Suppressor macrophage treated with lipopolysaccharide for 4 hours (primary cell): ENCODE measurements around the gene UBE2I.

ENCODE experiments used
- DNase-seq: peaks from one replicate; pipeline ENCODE4 v3.0.0-alpha.2; 2020

The UBE2I gene

DNA sequence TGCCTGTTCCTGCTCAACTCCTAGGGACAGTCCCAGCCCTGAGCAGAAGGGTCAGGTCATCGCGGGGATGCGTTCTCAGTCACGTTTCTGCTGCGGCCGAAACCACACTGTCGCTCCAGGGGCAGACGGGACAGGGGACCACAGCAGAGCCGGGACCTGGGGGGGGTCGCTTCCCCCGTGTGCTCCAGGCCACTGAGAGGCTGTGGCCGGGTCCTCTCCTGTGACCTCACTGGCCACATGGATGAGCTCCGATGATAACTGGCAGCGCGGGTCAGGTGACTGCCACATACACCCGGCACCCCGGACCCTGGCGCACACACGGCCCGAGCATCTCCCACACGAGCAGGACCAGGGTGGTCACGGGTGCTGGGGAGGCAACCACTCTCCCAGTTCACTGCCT lies 55.1 kb downstream of the UBE2I start:
- no peak for DNase-seq

DNA sequence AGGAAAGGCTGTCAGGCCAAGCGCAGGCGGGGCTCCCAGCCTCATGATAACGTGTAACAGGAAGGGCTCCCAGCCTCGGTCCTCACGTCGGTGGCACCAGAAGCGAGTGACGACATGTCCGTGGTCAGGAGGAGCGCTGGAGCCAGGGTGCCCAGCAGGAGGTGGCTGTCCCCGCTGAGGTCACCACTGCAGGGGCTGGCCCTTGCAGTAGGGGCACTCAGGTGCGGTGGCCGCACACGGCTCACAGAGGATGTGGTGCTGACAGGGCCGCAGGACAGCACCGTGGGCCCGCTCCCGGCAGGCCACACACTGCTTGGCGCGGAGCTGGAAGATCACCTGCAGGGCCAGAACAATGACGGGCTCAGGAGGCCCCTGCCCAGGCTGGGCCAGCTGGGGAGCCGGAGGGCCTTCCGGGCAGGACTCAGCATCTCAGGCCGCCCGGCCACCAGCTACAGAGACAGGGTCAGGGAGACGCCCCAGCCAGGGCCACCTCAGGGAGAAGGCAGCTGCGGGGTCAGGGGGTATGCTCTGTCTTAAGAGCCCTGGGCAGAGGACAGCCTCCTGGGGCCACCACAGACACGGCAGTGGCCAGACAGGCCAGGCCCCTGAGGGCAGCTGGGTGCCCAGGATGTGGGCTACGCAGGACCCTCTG lies 56.8 kb downstream of the UBE2I start:
- no peak for DNase-seq

DNA sequence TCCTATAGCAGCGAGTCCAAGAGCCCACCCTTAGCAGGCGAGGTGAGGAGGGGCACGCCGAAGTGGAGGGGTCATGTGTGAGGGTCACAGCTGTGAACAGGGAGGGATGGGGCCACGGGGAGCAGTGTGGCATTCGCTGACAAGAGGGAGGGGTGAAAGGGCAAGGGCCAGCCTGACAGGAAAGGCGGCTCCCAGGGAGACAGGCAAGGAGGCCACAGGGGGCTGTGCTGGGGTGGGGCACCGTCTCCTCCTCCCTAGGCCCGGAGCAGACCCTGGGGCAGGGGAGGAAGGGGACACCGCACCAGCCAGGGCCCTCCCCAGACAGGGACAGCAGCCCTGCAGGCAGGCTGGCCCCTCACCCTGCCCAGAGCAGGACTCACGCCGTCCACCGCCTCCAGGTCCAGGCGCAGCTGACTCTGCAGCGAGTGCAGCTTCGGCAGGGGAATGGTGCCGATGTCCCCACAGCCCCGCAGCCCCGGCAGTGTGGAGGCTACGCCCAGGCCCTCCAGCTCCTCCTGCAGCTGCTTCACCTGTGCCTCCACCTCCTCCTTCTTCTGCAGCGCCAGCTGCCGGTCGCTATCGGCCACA lies 57.4 kb downstream of the UBE2I start:
- no peak for DNase-seq

DNA sequence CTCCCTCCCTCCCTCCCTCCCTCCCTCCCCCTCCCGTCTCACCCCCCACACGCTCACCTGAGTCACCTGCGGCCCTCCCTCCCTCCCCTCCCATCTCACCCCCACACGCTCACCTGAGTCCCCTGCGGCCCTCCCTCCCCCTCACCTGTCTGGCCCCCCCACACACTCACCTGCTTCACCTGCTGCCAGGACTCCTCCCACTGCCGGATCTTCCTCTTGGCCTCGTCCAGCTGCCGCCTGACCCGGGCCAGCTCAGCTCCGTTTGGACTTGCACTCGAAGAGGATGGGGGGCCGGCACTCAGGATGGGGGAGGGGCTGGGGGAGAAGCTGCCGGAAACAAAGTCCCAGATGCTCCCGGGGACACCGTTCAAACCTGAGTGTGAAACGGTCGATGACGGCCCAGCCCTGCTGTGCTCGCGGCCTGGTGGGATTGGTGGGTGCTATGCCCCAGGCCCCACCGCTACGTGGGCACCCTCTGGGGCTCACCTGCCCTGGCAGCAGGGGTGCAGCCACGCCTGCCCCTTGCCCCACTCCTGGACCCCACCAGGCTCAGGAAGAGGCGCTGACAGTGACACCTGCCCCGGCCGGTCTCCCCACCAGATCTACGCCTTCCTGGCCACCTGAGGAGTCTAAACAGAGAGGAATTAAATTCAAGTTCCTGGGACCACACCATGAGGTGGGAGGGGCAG lies 58.2 kb downstream of the UBE2I start:
- DNase-seq, result no peak

DNA sequence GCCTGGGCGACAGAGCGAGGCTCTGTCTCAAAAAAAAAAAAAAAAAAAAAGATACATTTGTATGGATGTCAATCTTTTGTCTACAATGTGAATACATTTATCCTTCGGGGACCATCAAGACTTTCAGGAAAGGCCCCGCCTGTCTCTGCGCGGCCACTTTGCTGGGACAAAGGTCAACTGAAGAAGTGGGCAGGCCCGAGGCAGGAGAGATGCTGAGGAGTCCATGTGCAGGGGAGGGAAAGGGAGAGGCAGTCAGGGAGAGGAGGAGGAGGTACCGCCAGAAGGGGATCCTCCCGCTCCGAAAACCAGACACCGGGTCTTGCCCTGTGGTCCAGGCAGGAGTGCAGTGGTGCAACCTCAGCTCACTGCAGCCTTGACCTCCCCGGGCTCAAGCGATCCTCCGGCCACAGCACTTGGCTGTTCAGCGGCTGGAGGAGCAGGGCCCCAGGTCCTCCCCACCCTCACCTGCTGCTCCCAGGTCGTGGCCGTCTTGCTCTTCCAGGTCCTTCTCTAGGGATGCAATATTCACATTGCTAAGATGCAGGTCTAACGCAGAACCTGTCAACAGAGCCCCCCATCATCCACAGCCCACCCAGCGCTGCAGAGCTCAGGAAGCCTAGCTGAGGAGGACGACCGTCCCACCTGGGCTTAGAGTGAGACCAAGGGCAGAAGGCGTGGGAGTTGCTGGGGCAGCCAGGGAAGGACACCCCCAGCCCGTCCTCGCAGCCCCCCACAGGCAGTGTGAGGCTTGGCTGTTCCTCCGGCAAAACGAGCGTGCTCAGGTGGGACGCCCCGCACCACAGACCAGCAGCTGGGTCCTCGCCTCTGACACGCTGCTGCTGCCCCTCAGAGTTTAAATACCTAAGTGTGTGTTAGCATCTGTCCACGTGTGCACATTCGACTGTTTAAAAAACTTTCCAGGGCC lies 61.9 kb downstream of the UBE2I start:
- DNase-seq, result no peak

DNA sequence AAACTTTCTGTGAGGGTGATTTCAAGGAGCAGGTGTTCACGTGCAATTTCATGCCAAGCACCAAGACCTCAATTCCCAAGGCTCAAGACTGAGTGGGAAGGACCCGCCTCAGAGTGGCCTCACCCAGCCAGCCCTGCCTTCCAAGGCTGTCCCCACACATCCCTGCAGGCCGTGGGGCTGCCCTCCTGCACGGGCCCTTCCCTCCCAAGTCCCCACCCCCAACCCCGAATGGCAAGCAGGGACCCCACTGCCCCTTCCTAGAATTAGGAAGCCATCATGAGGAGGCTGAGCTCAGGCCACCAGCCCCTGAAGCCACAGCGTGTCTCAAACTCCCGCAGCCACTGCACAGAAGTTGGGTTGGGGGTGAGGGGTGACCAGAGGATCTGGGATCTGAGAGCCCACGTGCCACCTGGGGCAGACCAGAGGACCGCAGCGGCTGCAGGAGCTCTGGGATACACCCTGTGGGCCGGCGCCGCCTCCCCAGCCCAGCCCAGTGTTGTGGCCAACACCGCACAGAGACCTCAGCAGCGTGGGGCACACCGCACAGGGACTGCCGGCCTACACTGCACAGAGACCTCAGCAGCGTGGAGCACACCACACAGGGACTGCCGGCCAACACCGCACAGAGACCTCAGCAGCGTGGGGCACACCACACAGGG lies 63.0 kb downstream of the UBE2I start:
- DNase-seq, result no peak

DNA sequence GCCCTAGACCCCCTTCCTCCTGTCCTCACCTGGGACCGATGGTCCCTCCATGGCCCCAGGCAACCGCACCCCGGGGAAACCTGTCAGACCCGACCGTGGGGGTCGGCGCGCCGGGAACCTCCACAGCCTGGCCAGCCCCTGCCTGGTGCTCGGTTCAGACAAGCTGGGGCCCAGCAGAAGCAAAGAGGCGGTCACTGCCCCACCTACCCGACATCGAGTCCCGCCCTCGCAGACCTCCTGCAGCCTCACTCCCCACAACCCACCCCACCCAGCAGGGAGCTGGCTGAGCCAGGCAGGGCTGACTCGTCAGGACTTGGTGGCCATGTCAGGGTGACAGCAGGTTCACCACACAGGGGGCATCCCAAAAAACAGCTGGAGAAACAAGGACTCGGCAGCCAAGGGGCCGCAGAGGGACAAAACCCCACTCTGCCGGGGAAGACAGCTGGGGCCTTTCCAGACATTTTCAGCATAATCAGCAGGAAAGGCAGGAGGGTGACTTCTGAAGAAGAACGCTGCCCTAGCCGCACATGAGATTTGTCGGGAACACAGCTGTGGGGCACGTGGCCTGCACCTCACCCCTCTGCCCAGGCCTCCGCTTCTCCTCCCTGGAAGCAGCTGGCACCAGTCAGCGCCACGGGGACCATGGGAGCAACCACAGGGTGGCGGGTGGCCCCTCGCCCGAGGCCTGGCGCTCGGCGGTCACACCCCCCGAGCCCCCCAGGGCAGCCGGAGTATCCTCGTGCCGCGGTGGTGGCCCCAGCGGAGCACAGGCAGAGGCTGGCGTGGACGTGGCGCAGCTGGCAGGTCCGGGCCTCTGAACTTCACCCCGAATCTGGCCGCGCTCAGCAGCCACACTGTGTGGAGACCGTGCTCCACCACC lies 65.2 kb downstream of the UBE2I start:
- DNase-seq, result no peak

DNA sequence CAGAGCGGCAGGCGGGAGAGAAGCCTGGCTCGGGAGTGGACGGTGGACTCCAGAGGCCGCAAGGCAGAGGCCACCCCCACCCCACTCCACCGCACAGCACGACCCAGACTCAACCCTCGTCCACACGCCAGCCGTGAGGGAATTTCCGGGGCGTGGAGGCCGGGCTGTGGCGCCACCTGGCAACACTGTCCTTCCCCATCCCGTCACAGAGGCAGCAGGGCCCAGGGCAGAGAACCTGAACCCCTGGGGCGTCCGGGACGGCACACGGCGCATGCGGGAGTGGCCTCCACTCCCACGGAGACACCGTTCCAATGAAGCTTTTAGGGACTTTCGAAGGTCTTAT lies 65.8 kb downstream of the UBE2I start:
- no peak for DNase-seq

DNA sequence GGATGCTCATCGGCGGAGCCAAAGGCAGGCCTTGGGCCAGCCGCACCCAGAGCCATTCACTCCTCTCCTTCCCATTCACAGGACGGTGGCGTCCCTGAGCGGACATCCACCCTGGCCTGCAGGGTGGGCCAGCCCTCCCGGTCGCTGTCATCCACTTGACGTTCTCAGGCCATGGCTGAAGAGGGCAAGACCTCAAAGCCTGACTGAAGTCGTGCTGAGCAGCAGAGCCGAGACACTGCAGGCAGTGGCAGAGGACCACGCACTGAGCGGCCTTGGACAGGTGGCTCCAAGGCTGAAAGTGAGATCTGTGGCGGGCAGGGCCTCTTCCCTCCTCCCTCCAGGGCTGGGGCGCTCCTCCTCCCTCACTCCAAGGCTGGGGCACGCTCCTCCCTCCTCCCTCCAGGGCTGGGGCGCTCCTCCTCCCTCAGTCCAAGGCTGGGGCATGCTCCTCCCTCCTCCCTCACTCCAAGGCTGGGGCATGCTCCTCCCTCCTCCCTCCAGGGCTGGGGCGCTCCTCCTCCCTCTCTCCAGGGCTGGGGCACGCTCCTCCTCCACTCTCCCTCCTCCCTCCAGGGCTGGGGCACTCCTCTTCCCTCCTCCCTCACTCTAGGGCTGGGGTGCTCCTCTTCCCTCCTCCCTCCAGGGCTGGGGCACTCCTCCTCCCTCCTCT lies 66.4 kb downstream of the UBE2I start:
- DNase-seq, result no peak
